PC-9 (cell line): Measurements from ENCODE around the gene GSN. TPM values are rescaled to one million over a fixed set of nuclear protein-coding genes. Genes with fewer than 3 reads are reported as not detected.

Experiments used
- BruUV-seq: library from RNA; stranded (reverse); fragments of 400-500 nt; replicated peaks from 2 replicates; lab custom pipeline; 2021; lab: Mats Ljungman, UMichigan
- CTCF ChIA-PET: fragments of 300-600 bp; sonication (Branson Sonifier 250); formaldehyde crosslinking; loops from one replicate; lab custom pipeline; 2022; ENCODE audit warnings: antibody characterized with exemption; lab: Charles Lee
- POLR2A ChIA-PET: fragments of 300-600 bp; sonication (Branson Sonifier 250); formaldehyde crosslinking; loops from one replicate; lab custom pipeline; 2022; ENCODE audit warnings: antibody characterized with exemption; ENCODE audit not compliant: unreplicated experiment; lab: Charles Lee
- DNase-seq, 2 experiments: peaks; one replicate each; pipeline versions ENCODE4 v3.0.0 to v3.0.0-alpha.2; 2015 to 2022; ENCODE audit warnings: mixed read lengths in 1 of 2
- H2AFZ ChIP-seq: fragments of 200-600 bp; sonication (generic); 2 replicates; pipeline ENCODE4 v1.8.1; 2017; ENCODE audit warnings: antibody characterized with exemption
- H3F3A ChIP-seq: fragments of 200-600 bp; sonication (generic); 2 replicates; pipeline ENCODE4 v1.8.1; 2017; ENCODE audit warnings: antibody characterized with exemption, mild to moderate bottlenecking, low read depth; ENCODE audit not compliant: insufficient read depth
- H3K27ac ChIP-seq: fragments of 200-600 bp; sonication (generic); 2 replicates; pipeline ENCODE4 v1.6.1; 2016; ENCODE audit warnings: mixed run types
- H3K27me3 ChIP-seq: fragments of 200-600 bp; sonication (generic); 2 replicates; pipeline ENCODE4 v1.6.1; 2016; ENCODE audit warnings: low read depth, mixed run types; ENCODE audit not compliant: insufficient read depth
- H3K36me3 ChIP-seq: fragments of 200-600 bp; sonication (generic); 2 replicates; pipeline ENCODE4 v1.6.1; 2016; ENCODE audit warnings: low read depth, mixed run types
- H3K4me1 ChIP-seq: fragments of 200-600 bp; sonication (generic); replicated peaks from 2 replicates; pipeline ENCODE4 v1.6.1; 2016; ENCODE audit warnings: mixed run types; ENCODE audit not compliant: insufficient read depth
- H3K4me2 ChIP-seq: fragments of 200-600 bp; sonication (generic); 2 replicates; pipeline ENCODE4 v1.6.1; 2017; ENCODE audit warnings: mixed run types
- H3K4me3 ChIP-seq: fragments of 200-600 bp; sonication (generic); 2 replicates; pipeline ENCODE4 v1.6.1; 2016; ENCODE audit warnings: mixed run types
- H3K79me2 ChIP-seq: fragments of 200-600 bp; sonication (generic); 2 replicates; pipeline ENCODE4 v1.6.1; 2017; ENCODE audit warnings: low read depth, mixed run types
- H3K9me2 ChIP-seq: fragments of 200-600 bp; sonication (generic); 2 replicates; pipeline ENCODE4 v1.8.1; 2017; ENCODE audit warnings: mild to moderate bottlenecking; ENCODE audit not compliant: insufficient read depth
- H3K9me3 ChIP-seq: fragments of 200-600 bp; sonication (generic); 2 replicates; pipeline ENCODE4 v1.8.1; 2016; ENCODE audit warnings: low read depth; ENCODE audit not compliant: insufficient read depth
- H4K20me1 ChIP-seq: fragments of 200-600 bp; sonication (generic); 2 replicates; pipeline ENCODE4 v1.8.1; 2017; ENCODE audit not compliant: insufficient read depth
- CTCF ChIP-seq: fragments of 200-600 bp; sonication (generic); conservative IDR thresholded peaks from 2 replicates; pipeline ENCODE4 v1.6.1; 2017; ENCODE audit warnings: mixed run types, antibody characterized with exemption, mild to moderate bottlenecking, moderate library complexity
- EZH2 ChIP-seq: fragments of 200-600 bp; sonication (generic); IDR thresholded peaks from 2 replicates; pipeline ENCODE4 v1.8.0; 2017; ENCODE audit warnings: antibody characterized with exemption, low read depth
- intact Hi-C: fragments of 100-400 bp; cut with micrococcal nuclease; formaldehyde crosslinking; loops from one replicate; pipeline ENCODE4 v1.10.0; 2022; ENCODE audit not compliant: unreplicated experiment
- total RNA-seq: library from RNA; stranded (reverse); gene quantifications from 2 replicates; pipeline ENCODE4 v1.2.3, GENCODE V29; 2021

The GSN gene
- total RNA-seq, 1 experiment from 2014 or later: 135 TPM

GRCh38 chr9:121350036-121350435, 82.1 kb downstream of the GSN start:
- Histone ChIP-seq H3K36me3 (no peaks in the 10 kb centered on the region), H3F3A (peaks cover 17% of the 10 kb centered on the region), H3K4me2 (no peak overlapping the region), H4K20me1 (no peaks in the 10 kb centered on the region), H3K4me1 (peaks cover 14% of the 10 kb centered on the region), H3K4me3 (no peak overlapping the region), H3K79me2 (no peaks in the 10 kb centered on the region), H2AFZ (no peak overlapping the region), H3K9me2 (no peaks in the 10 kb centered on the region), H3K27ac (no peak overlapping the region), H3K27me3 (no peaks in the 10 kb centered on the region), H3K9me3 (no peaks in the 10 kb centered on the region)
- DNase-seq: no peak
- POLR2A ChIA-PET: no interaction called here
- CTCF ChIA-PET: interaction anchor here (0.5 kb wide), 1 partner anchor 29 kb away, joined by 12 read pairs; no protein-coding TSS in a partner anchor
- TF ChIP-seq CTCF (no peak), EZH2 (no peak)
- no TSS peak for BruUV-seq
- intact Hi-C loops: no loop called here

- DNase-seq: peak; percentile 72 to 77
- Histone ChIP-seq H3K4me2 (peak overlapping the region; percentile 10; the same call in 1 of the 2 replicates), H3K9me3 (no peaks in the 10 kb centered on the region), H3K4me1 (peaks cover 15% of the 10 kb centered on the region), H2AFZ (no peak overlapping the region), H3F3A (peaks cover 24% of the 10 kb centered on the region), H3K9me2 (no peaks in the 10 kb centered on the region), H3K27me3 (no peaks in the 10 kb centered on the region), H3K79me2 (no peaks in the 10 kb centered on the region), H3K36me3 (no peaks in the 10 kb centered on the region), H3K27ac (peak overlapping the region; percentile 35; the same call in 1 of the 2 replicates), H3K4me3 (no peak overlapping the region), H4K20me1 (no peaks in the 10 kb centered on the region)
- no peak for TF ChIP-seq CTCF
- no peak for TF ChIP-seq EZH2
- intact Hi-C loops: loop anchor here (1.0 kb wide), 1 partner anchor 117 kb away; no protein-coding TSS in a partner anchor
- BruUV-seq: no TSS peak
- ChIA-PET POLR2A (interaction anchor here (0.6 to 0.7 kb wide), 4 partner anchors 21 to 1458 kb away, joined by 3 to 4 read pairs (median 3); no protein-coding TSS in a partner anchor), CTCF (interaction anchor here (0.6 to 1.5 kb wide), 4 partner anchors 32 to 1012 kb away, joined by 3 to 7 read pairs (median 3); no protein-coding TSS in a partner anchor)
Observed at GRCh38 chr9:121350993-121351561, 83.1 kb downstream of the GSN start.

GRCh38 chr9:121353241-121354061, 85.5 kb downstream of the GSN start:
- Histone ChIP-seq H3K27ac (no peak overlapping the region), H3K36me3 (no peaks in the 10 kb centered on the region), H2AFZ (no peak overlapping the region), H3K9me3 (no peaks in the 10 kb centered on the region), H3K4me2 (no peak overlapping the region), H3K9me2 (no peaks in the 10 kb centered on the region), H3K27me3 (no peaks in the 10 kb centered on the region), H3K4me1 (peaks cover 26% of the 10 kb centered on the region), H3K4me3 (no peak overlapping the region), H3F3A (peaks cover 34% of the 10 kb centered on the region), H3K79me2 (no peaks in the 10 kb centered on the region), H4K20me1 (no peaks in the 10 kb centered on the region)
- ChIA-PET POLR2A (interaction anchor here (0.6 kb wide), 1 partner anchor 91 kb away, joined by 3 read pairs; no protein-coding TSS in a partner anchor), CTCF (interaction anchor here (0.6 kb wide), 2 partner anchors 33 to 310 kb away, joined by 3 to 6 read pairs; no protein-coding TSS in a partner anchor)
- TF ChIP-seq CTCF: no peak
- no peak for TF ChIP-seq EZH2
- BruUV-seq: no TSS peak
- intact Hi-C loops: no loop called here
- no peak for DNase-seq
